HFFc6 (cell line): ENCODE results near the gene FANCD2OS. TPM values are rescaled to one million over a fixed set of nuclear protein-coding genes. Genes with fewer than 3 reads are reported as not detected.
"Not testable (repeated sequence)": the region's sequence is repeated elsewhere in the genome, so short reads cannot be mapped to it uniquely, and the experiment has no call there.

ENCODE experiments used
- DNase-seq: peaks from one replicate; pipeline ENCODE4 v3.0.0-alpha.2; 2018
- H3K27ac Mint-ChIP-seq: 2 replicates; pipeline ENCODE4 v1.8.0; 2020; ENCODE audit warnings: mild to moderate bottlenecking, mixed read lengths
- H3K27me3 Mint-ChIP-seq: 2 replicates; pipeline ENCODE4 v1.8.0; 2021; ENCODE audit warnings: mild to moderate bottlenecking, moderate library complexity, mixed read lengths; ENCODE audit not compliant: insufficient read depth
- H3K36me3 Mint-ChIP-seq: 2 replicates; pipeline ENCODE4 v1.8.0; 2021; ENCODE audit warnings: low read depth, mixed read lengths
- H3K4me1 Mint-ChIP-seq: 2 replicates; pipeline ENCODE4 v1.8.0; 2020; ENCODE audit warnings: low read depth, mixed read lengths
- H3K4me3 Mint-ChIP-seq: 2 replicates; pipeline ENCODE4 v1.8.0; 2020; ENCODE audit warnings: mild to moderate bottlenecking, moderate library complexity, mixed read lengths
- H3K9me3 Mint-ChIP-seq: 2 replicates; pipeline ENCODE4 v1.8.0; 2020; ENCODE audit warnings: mild to moderate bottlenecking, mixed read lengths
- CTCF ChIP-seq: fragments of 200-600 bp; sonication (generic); IDR thresholded peaks from 2 replicates; pipeline ENCODE4 v1.5.0; 2021; ENCODE audit warnings: antibody characterized with exemption, mild to moderate bottlenecking
- total RNA-seq, 6 experiments: library from RNA; stranded (reverse); fragmentation: NEBNext Ultra II Directional; extraction: Animal tissue kit (Norgen Biotek cat#: 25700); gene quantifications; 2 replicates in 1 of 6; 3 replicates in 5 of 6; pipeline ENCODE4 v1.2.3, GENCODE V29; 2021

Gene FANCD2OS
- total RNA-seq, 6 experiments from 2014 or later, result not detected

GRCh38 chr3:10074666-10075065 lies 33.4 kb downstream of the FANCD2OS start:
- H3K9me3 Mint-ChIP-seq, result no peaks in the 10 kb centered on the region
- no peaks in the 10 kb centered on the region for H3K27me3 Mint-ChIP-seq
- TF ChIP-seq CTCF, result no peak
- no peak overlapping the region for H3K27ac Mint-ChIP-seq
- peaks cover 3% of the 10 kb centered on the region; the same call in 1 of the 2 replicates for H3K36me3 Mint-ChIP-seq
- no peaks in the 10 kb centered on the region for H3K4me1 Mint-ChIP-seq
- no peak for DNase-seq
- H3K4me3 Mint-ChIP-seq, result no peak overlapping the region

GRCh38 chr3:10070077-10070476 lies 38.0 kb downstream of the FANCD2OS start:
- not testable (repeated sequence) for DNase-seq, H3K4me1 Mint-ChIP-seq, H3K27ac Mint-ChIP-seq, H3K9me3 Mint-ChIP-seq, H3K27me3 Mint-ChIP-seq, H3K4me3 Mint-ChIP-seq
- peaks cover 24% of the 10 kb centered on the region for H3K36me3 Mint-ChIP-seq

GRCh38 chr3:10055097-10055496 lies 53.0 kb downstream of the FANCD2OS start:
- H3K36me3 Mint-ChIP-seq, result peaks cover 7% of the 10 kb centered on the region; the same call in 1 of the 2 replicates
- no peaks in the 10 kb centered on the region; the same call in 1 of the 2 replicates for H3K27me3 Mint-ChIP-seq

More at GRCh38 chr3:10055097-10055496, 53.0 kb downstream of the FANCD2OS start:
- no peak for DNase-seq
- peaks cover 12% of the 10 kb centered on the region for H3K4me1 Mint-ChIP-seq
- H3K9me3 Mint-ChIP-seq, result no peaks in the 10 kb centered on the region
- H3K4me3 Mint-ChIP-seq, result no peak overlapping the region
- TF ChIP-seq CTCF, result no peak
- H3K27ac Mint-ChIP-seq, result no peak overlapping the region

Other genes starting within 250 kb of the FANCD2OS start
- gene CIDEC, start 228.0 kb downstream of the FANCD2OS start, total RNA-seq, result not detected
- gene JAGN1, start 217.6 kb downstream of the FANCD2OS start, total RNA-seq, result 10 to 100 TPM; 23.9 to 28.7 (median 26.5) TPM
- under 1 TPM; 0.51 to 0.80 (median 0.65) TPM for gene IL17RE, start 205.4 kb downstream of the FANCD2OS start, total RNA-seq
- gene IL17RC, start 191.2 kb downstream of the FANCD2OS start, total RNA-seq, result 10 to 100 TPM; 26.3 to 33.6 (median 29.6) TPM
- gene CRELD1, start 174.4 kb downstream of the FANCD2OS start, total RNA-seq, result 10 to 100 TPM; 11.3 to 22.6 (median 12.4) TPM
- 1 to 10 TPM; 4.3 to 9.2 (median 7.7) TPM for gene PRRT3, start 155.8 kb downstream of the FANCD2OS start, total RNA-seq
- 100 to 1,000 TPM in 2 of 6 experiments, 10 to 100 TPM in 4; 82.3 to 119 (median 96.5) TPM for gene EMC3, start 121.4 kb downstream of the FANCD2OS start, total RNA-seq
- gene FANCD2, start 81.8 kb downstream of the FANCD2OS start, total RNA-seq, result 10 to 100 TPM in 5 of 6 experiments, 1 to 10 TPM in 1; 9.7 to 21.7 (median 17.5) TPM
- gene BRK1, start 7.4 kb upstream of the FANCD2OS start, total RNA-seq, result 100 to 1,000 TPM; 161 to 176 (median 173) TPM
- 10 to 100 TPM; 16.1 to 21.8 (median 19.5) TPM for gene VHL, start 33.5 kb upstream of the FANCD2OS start, total RNA-seq
- gene IRAK2, start 56.7 kb upstream of the FANCD2OS start, total RNA-seq, result 1 to 10 TPM; 2.6 to 4.4 (median 3.5) TPM
- 10 to 100 TPM; 29.6 to 33.4 (median 30.7) TPM for gene TATDN2, start 140.2 kb upstream of the FANCD2OS start, total RNA-seq
- under 1 TPM in 2 of 6 experiments, not detected in 4; 0.21 to 0.41 TPM for gene GHRL, start 184.7 kb upstream of the FANCD2OS start, total RNA-seq
- gene SEC13, start 212.9 kb upstream of the FANCD2OS start, total RNA-seq, result 100 to 1,000 TPM; 240 to 278 (median 274) TPM